Measurements from ENCODE around the gene ECM1. TPM values are rescaled to one million over a fixed set of nuclear protein-coding genes. Genes with fewer than 3 reads are reported as not detected.

ECM1 gene
- polyA plus RNA-seq, 1 donor (not counting 4 experiments of a cell fraction or from before 2014, with no cell fraction given), result 23.6 TPM

- TF ChIP-seq EZH2 (IDR thresholded peaks at IDR 0.05; ENCODE audit: low read length), result no peak
- no peak for TF ChIP-seq CTCF (optimal IDR thresholded peaks at IDR 0.05 in 1 of 3, IDR thresholded peaks at IDR 0.05 in 1 of 3, conservative IDR thresholded peaks at IDR 0.05 in 1 of 3; ENCODE audit: extremely low read depth in 1 of 3, insufficient read depth in 2 of 3, low read length in 3 of 3)
- Histone ChIP-seq H4K20me1 (ENCODE audit: control insufficient read depth, extremely low read depth, insufficient read depth, low read length) (no peaks in the 10 kb centered on the region), H3K36me3 (ENCODE audit: control insufficient read depth in 2 of 2, extremely low read depth in 1 of 2, insufficient read depth in 2 of 2, low read length in 2 of 2) (peaks cover 8 to 11% of the 10 kb centered on the region in 2 experiments), H2AFZ (ENCODE audit: control insufficient read depth, low read length) (no peak overlapping the region), H3K79me2 (ENCODE audit: control insufficient read depth, insufficient read depth, low read length) (no peaks in the 10 kb centered on the region), H3K4me2 (ENCODE audit: control insufficient read depth, extremely low read depth, insufficient read depth, low read depth, low read length) (no peak overlapping the region), H3K27me3 (ENCODE audit: control insufficient read depth, extremely low read depth, insufficient read depth, low read length) (no peaks in the 10 kb centered on the region), H3K27ac (ENCODE audit: control insufficient read depth, insufficient read depth, low read length) (no peak overlapping the region), H3K4me1 (ENCODE audit: control insufficient read depth, extremely low read depth, insufficient read depth, low read length) (peaks cover 2% of the 10 kb centered on the region), H3K9ac (ENCODE audit: control insufficient read depth, extremely low read depth, insufficient read depth, low read length) (no peak overlapping the region), H3K4me3 (ENCODE audit: control insufficient read depth in 2 of 3, extremely low read depth in 1 of 3, insufficient read depth in 2 of 3, low read depth in 1 of 3, low read length in 3 of 3) (no peak overlapping the region), H3K9me3 (ENCODE audit: control insufficient read depth, low read depth, low read length) (no peaks in the 10 kb centered on the region), H3K9me1 (ENCODE audit: control insufficient read depth, extremely low read depth, insufficient read depth, low read length) (no peaks in the 10 kb centered on the region)
- FAIRE-seq (no peak), DNase-seq (ENCODE audit: low read depth, low spot score) (no peak)
- dilution Hi-C loops (cut with MboI; ENCODE audit: extremely low pct_ligation_motif_present, low sequenced_read_pairs), result no loop called here
Measured at GRCh38 chr1:150466964-150467363, 40.9 kb upstream of the ECM1 start.

GRCh38 chr1:150469291-150469690, 38.6 kb upstream of the ECM1 start:
- no peak for FAIRE-seq
- Histone ChIP-seq H3K4me2 (ENCODE audit: control insufficient read depth, extremely low read depth, insufficient read depth, low read depth, low read length) (no peak overlapping the region), H3K4me1 (ENCODE audit: control insufficient read depth, extremely low read depth, insufficient read depth, low read length) (peaks cover 2% of the 10 kb centered on the region), H3K9me3 (ENCODE audit: control insufficient read depth, low read depth, low read length) (no peaks in the 10 kb centered on the region), H3K27ac (ENCODE audit: control insufficient read depth, insufficient read depth, low read length) (no peak overlapping the region), H3K36me3 (ENCODE audit: control insufficient read depth in 2 of 2, extremely low read depth in 1 of 2, insufficient read depth in 2 of 2, low read length in 2 of 2) (peaks cover 8 to 17% of the 10 kb centered on the region in 2 experiments), H4K20me1 (ENCODE audit: control insufficient read depth, extremely low read depth, insufficient read depth, low read length) (no peaks in the 10 kb centered on the region), H3K4me3 (ENCODE audit: control insufficient read depth in 2 of 3, extremely low read depth in 1 of 3, insufficient read depth in 2 of 3, low read depth in 1 of 3, low read length in 3 of 3) (no peak overlapping the region), H2AFZ (ENCODE audit: control insufficient read depth, low read length) (no peak overlapping the region), H3K79me2 (ENCODE audit: control insufficient read depth, insufficient read depth, low read length) (no peaks in the 10 kb centered on the region), H3K9ac (ENCODE audit: control insufficient read depth, extremely low read depth, insufficient read depth, low read length) (no peak overlapping the region), H3K9me1 (ENCODE audit: control insufficient read depth, extremely low read depth, insufficient read depth, low read length) (no peaks in the 10 kb centered on the region), H3K27me3 (ENCODE audit: control insufficient read depth, extremely low read depth, insufficient read depth, low read length) (no peaks in the 10 kb centered on the region)
- dilution Hi-C loops (cut with MboI; ENCODE audit: extremely low pct_ligation_motif_present, low sequenced_read_pairs), result no loop called here
- no peak for DNase-seq (ENCODE audit: low read depth, low spot score)
- TF ChIP-seq CTCF (optimal IDR thresholded peaks at IDR 0.05 in 1 of 3, IDR thresholded peaks at IDR 0.05 in 1 of 3, conservative IDR thresholded peaks at IDR 0.05 in 1 of 3; ENCODE audit: extremely low read depth in 1 of 3, insufficient read depth in 2 of 3, low read length in 3 of 3) (no peak), EZH2 (IDR thresholded peaks at IDR 0.05; ENCODE audit: low read length) (no peak)

Data from keratinocyte (primary cell).